Endothelial cell of umbilical vein (primary cell): ENCODE data around the gene ETNK2.

Experiments
- EZH2 ChIP-seq: IDR thresholded peaks from 2 replicates; pipeline ENCODE4 v1.6.1; 2012; ENCODE audit warnings: borderline replicate concordance, low read depth, mild to moderate bottlenecking, moderate library complexity, low read length, inconsistent platforms; ENCODE audit not compliant: severe bottlenecking
- JUN ChIP-seq: IDR thresholded peaks from 2 replicates; pipeline ENCODE4 v1.6.1; 2011; ENCODE audit warnings: borderline replicate concordance, low read depth; ENCODE audit not compliant: insufficient read length, insufficient read depth
- MYC ChIP-seq: IDR thresholded peaks from one replicate; pipeline ENCODE4 v1.6.1; 2011; ENCODE audit warnings: mild to moderate bottlenecking, low read depth, low read length
- POLR2A ChIP-seq: IDR thresholded peaks from 2 replicates; pipeline ENCODE4 v1.6.1; 2012; ENCODE audit warnings: low read depth, mild to moderate bottlenecking, control low read depth, low read length
- POLR2AphosphoS5 ChIP-seq: IDR thresholded peaks from 2 replicates; pipeline ENCODE4 v1.6.1; 2012; ENCODE audit warnings: low read depth, mild to moderate bottlenecking, control low read depth, low read length, moderate library complexity; ENCODE audit not compliant: insufficient read depth
- TF ChIP-seq, protein P1 (sequence below), 2 donors: IDR thresholded peaks; 1 replicate in 1 of 2; 2 replicates in 1 of 2; pipeline ENCODE4 v1.5.1; 2011; ENCODE audit warnings: low read length in 2 of 2, mild to moderate bottlenecking in 2 of 2, moderate library complexity in 2 of 2, control low read depth in 1 of 2, inconsistent platforms in 1 of 2, low read depth in 1 of 2; ENCODE audit not compliant: insufficient read depth in 1 of 2; ENCODE audit errors: extremely low read depth in 1 of 2
- TF ChIP-seq, protein P2 (sequence below): IDR thresholded peaks from 2 replicates; pipeline ENCODE4 v1.6.1; 2011; ENCODE audit not compliant: insufficient read depth, insufficient read length

- TF ChIP-seq, protein P1, sequence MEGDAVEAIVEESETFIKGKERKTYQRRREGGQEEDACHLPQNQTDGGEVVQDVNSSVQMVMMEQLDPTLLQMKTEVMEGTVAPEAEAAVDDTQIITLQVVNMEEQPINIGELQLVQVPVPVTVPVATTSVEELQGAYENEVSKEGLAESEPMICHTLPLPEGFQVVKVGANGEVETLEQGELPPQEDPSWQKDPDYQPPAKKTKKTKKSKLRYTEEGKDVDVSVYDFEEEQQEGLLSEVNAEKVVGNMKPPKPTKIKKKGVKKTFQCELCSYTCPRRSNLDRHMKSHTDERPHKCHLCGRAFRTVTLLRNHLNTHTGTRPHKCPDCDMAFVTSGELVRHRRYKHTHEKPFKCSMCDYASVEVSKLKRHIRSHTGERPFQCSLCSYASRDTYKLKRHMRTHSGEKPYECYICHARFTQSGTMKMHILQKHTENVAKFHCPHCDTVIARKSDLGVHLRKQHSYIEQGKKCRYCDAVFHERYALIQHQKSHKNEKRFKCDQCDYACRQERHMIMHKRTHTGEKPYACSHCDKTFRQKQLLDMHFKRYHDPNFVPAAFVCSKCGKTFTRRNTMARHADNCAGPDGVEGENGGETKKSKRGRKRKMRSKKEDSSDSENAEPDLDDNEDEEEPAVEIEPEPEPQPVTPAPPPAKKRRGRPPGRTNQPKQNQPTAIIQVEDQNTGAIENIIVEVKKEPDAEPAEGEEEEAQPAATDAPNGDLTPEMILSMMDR (IDR thresholded peaks at IDR 0.05; ENCODE audit: extremely low read depth in 1 of 2, insufficient read depth in 1 of 2, low read depth in 1 of 2, low read length in 2 of 2) = no peak
- TF ChIP-seq EZH2 = no peak
- TF ChIP-seq POLR2AphosphoS5 = no peak
- TF ChIP-seq POLR2A = no peak
- TF ChIP-seq, protein P2, sequence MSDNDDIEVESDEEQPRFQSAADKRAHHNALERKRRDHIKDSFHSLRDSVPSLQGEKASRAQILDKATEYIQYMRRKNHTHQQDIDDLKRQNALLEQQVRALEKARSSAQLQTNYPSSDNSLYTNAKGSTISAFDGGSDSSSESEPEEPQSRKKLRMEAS = no peak
- no peak for TF ChIP-seq MYC
- TF ChIP-seq JUN = no peak
Observed at GRCh38 chr1:204134103-204134502, 17.7 kb downstream of the ETNK2 start.
